Gastrocnemius medialis (tissue), 4 donors: ENCODE results near the gene COQ8B. TPM values are rescaled to one million over a fixed set of nuclear protein-coding genes. Genes with fewer than 3 reads are reported as not detected.
A peak's percentile ranks its signal among the peaks of the same experiment; 100 is the strongest.

ENCODE experiments used
- ATAC-seq, 2 donors: fragments of 150-250 bp; one replicate each; pipeline ENCODE4 v1.9.1; 2016
- DNase-seq, 2 donors: peaks; one replicate each; pipeline ENCODE4 v3.0.0-alpha.2; 2019
- H3K27ac ChIP-seq, 4 donors: fragments of 200-600 bp; sonication (generic); 1 replicate in 1 of 4; 2 replicates in 3 of 4; pipeline ENCODE4 v1.5.1; 2016 to 2018; ENCODE audit warnings: mild to moderate bottlenecking in 2 of 4, moderate library complexity in 1 of 4
- H3K27me3 ChIP-seq, 3 donors: fragments of 200-600 bp; sonication (generic) in 2 of 3; 1 replicate in 1 of 3; 2 replicates in 2 of 3; pipeline versions ENCODE4 v1.5.1 to v1.6.0; 2016 to 2019; ENCODE audit warnings: mild to moderate bottlenecking in 1 of 3, moderate library complexity in 1 of 3
- H3K36me3 ChIP-seq, 2 donors: fragments of 200-600 bp; sonication (generic) in 1 of 2; one replicate each; pipeline ENCODE4 v1.5.1; 2017 to 2018
- H3K4me1 ChIP-seq, 2 donors: fragments of 200-600 bp; sonication (generic) in 1 of 2; one replicate each; pipeline ENCODE4 v1.5.1; 2016 to 2017; ENCODE audit warnings: mild to moderate bottlenecking in 2 of 2
- H3K4me3 ChIP-seq, 4 donors: fragments of 200-600 bp; sonication (generic) in 3 of 4; 1 replicate in 1 of 4; 2 replicates in 3 of 4; pipeline ENCODE4 v1.5.1; 2016 to 2019; ENCODE audit warnings: mild to moderate bottlenecking in 2 of 4
- H3K9me3 ChIP-seq, 3 donors: fragments of 200-600 bp; sonication (generic) in 2 of 3; 1 replicate in 1 of 3; 2 replicates in 2 of 3; pipeline ENCODE4 v1.5.1; 2016 to 2019
- POLR2A ChIP-seq, 2 donors: fragments of 450-650 bp; IDR thresholded peaks; one replicate each; pipeline ENCODE4 v1.6.1; 2017; ENCODE audit warnings: antibody characterized with exemption in 2 of 2, mild to moderate bottlenecking in 2 of 2, moderate library complexity in 2 of 2
- in situ Hi-C, 4 donors: fragments of 200-750 bp; cut with MboI; loops; one replicate each; pipeline versions ENCODE4 v1.15.0 to v1.8.0; 2017; ENCODE audit warnings: low sequenced_read_pairs in 4 of 4
- intact Hi-C: fragments of 100-400 bp; cut with DNase I; formaldehyde crosslinking; loops from one replicate; pipeline ENCODE4 v1.15.1; 2023; ENCODE audit warnings: low total_unique reads
- total RNA-seq, 4 donors: library from RNA; depleted of rRNA; stranded (reverse); fragments of >200 nt; gene quantifications; one replicate each; pipeline versions ENCODE4 v1.1.0 to v1.2.3, GENCODE V29; 2016
- TF ChIP-seq, protein P1 (sequence below), 5 experiments: fragments of 450-650 bp in 3 of 5; fragments of 200-600 bp in 2 of 5; sonication (generic) in 2 of 5; IDR thresholded peaks in 4 of 5; conservative IDR thresholded peaks in 1 of 5; 1 replicate in 4 of 5; 2 replicates in 1 of 5; pipeline ENCODE4 v1.5.1; 2016 to 2019; ENCODE audit warnings: antibody characterized with exemption in 5 of 5, mild to moderate bottlenecking in 3 of 5, moderate library complexity in 3 of 5

The COQ8B gene
- total RNA-seq, 4 donors from 2014 or later: 14.9 to 30.7 (median 20.2) TPM

DNA sequence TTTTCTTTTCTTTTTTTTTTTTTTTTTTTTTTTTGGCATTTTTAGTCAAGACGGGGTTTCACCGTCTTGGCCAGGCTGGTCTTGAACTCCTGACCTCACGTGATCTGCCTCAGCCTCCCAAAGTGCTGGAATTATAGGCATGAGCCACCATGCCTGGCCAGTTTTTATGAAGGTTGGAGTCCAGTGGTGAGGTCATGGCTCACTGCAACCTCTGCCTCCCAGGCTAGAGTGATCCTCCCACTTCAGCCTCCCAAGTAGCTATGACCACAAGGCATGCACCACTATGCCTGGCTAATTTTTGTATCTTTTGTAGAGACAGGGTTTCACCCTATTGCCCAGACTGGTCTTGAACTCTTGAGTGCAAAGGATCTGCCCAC is 38.5 kb upstream of the COQ8B start:
- TF ChIP-seq, protein P1, sequence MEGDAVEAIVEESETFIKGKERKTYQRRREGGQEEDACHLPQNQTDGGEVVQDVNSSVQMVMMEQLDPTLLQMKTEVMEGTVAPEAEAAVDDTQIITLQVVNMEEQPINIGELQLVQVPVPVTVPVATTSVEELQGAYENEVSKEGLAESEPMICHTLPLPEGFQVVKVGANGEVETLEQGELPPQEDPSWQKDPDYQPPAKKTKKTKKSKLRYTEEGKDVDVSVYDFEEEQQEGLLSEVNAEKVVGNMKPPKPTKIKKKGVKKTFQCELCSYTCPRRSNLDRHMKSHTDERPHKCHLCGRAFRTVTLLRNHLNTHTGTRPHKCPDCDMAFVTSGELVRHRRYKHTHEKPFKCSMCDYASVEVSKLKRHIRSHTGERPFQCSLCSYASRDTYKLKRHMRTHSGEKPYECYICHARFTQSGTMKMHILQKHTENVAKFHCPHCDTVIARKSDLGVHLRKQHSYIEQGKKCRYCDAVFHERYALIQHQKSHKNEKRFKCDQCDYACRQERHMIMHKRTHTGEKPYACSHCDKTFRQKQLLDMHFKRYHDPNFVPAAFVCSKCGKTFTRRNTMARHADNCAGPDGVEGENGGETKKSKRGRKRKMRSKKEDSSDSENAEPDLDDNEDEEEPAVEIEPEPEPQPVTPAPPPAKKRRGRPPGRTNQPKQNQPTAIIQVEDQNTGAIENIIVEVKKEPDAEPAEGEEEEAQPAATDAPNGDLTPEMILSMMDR (IDR thresholded peaks at IDR 0.05 in 4 of 5, conservative IDR thresholded peaks at IDR 0.05 in 1 of 5): no peak
- no peak for TF ChIP-seq POLR2A (IDR thresholded peaks at IDR 0.05)
- Histone ChIP-seq H3K27ac (no peak overlapping the region), H3K4me3 (no peak overlapping the region), H3K9me3 (no peaks in the 10 kb centered on the region), H3K27me3 (no peaks in the 10 kb centered on the region), H3K4me1 (peaks cover 16 to 24% of the 10 kb centered on the region in 2 donors), H3K36me3 (peaks cover 0 to 41% of the 10 kb centered on the region in 2 donors)
- intact Hi-C loops (no loop called here), in situ Hi-C loops (loop anchor here in 1 of 4 donors (10.0 kb wide), 1 partner anchor 60 kb away; no protein-coding TSS in a partner anchor)
- DNase-seq (no peak), ATAC-seq (no peak)

DNA sequence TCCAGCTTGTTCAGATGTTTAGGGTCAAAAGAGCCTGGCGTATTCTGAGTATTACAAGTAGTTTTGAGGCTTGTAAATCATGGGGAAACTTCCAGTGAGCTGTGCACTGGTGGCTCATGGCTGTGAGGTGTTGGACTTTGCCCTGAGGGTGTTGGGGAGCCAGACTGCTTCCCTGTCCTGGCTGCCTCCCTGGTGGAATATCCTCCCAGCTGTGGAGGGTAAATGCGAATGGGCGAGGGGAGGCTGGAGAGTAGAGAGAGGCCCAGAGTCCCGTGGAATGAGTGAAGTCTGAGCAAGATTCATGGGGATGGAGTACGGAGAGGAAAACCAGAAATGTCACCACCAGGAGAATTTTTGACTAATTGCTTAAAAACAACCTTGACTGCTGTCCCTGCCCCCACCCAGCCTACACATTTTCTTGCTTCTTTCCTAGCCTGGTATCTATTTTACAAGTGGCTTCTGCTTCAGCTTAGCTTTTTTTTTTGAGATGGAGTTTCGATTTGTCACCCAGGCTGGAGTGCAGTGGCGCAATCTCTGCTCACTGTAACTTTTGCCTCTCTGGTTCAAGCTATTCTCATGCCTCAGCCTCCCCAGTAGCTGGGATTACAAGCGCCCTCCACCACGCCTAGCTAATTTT is 38.0 kb upstream of the COQ8B start:
- intact Hi-C loops (loop anchor here (5.0 kb wide), 1 partner anchor 683 kb away; the partner anchor contains the start of gene DMAC2), in situ Hi-C loops (loop anchor here in 1 of 4 donors (10.0 kb wide), 1 partner anchor 60 kb away; no protein-coding TSS in a partner anchor)
- no peak for ATAC-seq
- H3K36me3 ChIP-seq: peaks cover 0 to 36% of the 10 kb centered on the region in 2 donors
- H3K27ac ChIP-seq: no peak overlapping the region
- no peaks in the 10 kb centered on the region for H3K9me3 ChIP-seq
- no peak for DNase-seq
- no peak for TF ChIP-seq POLR2A (IDR thresholded peaks at IDR 0.05)
- TF ChIP-seq, protein P1 (IDR thresholded peaks at IDR 0.05 in 4 of 5, conservative IDR thresholded peaks at IDR 0.05 in 1 of 5): no peak
- peaks cover 19 to 28% of the 10 kb centered on the region in 2 donors for H3K4me1 ChIP-seq
- no peak overlapping the region for H3K4me3 ChIP-seq
- no peaks in the 10 kb centered on the region for H3K27me3 ChIP-seq

DNA sequence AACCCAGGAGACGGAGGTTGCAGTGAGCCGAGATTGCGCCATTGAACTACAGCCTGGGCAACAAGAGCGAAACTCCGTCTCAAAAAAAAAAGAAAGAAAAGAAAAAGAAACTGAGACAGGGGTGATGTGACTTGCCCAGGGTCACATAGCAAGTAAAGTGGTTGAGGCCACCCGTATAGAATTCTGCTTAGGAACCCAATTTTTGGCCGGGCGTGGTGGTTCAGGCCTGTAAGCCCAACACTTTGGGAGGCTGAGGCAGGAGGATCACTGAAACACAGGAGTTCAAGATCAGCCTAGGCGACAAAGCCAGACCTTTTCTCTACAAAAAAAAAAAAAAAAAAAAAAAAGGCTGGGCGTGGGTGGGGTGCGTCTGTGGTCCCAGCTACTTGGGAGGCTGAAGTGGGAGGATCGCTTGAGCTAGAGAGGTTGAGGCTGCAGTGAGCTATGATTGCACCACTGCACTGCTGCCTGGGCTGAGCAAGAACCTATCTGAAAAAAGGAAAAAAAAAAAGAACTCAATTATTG is 35.6 kb upstream of the COQ8B start:
- DNase-seq: no peak
- intact Hi-C loops: loop anchor here (5.0 kb wide), 1 partner anchor 685 kb away; the partner anchor contains the start of gene DMAC2
- peak overlapping the region; percentile 90 to 98 (median 92) for H3K27ac ChIP-seq

DNA sequence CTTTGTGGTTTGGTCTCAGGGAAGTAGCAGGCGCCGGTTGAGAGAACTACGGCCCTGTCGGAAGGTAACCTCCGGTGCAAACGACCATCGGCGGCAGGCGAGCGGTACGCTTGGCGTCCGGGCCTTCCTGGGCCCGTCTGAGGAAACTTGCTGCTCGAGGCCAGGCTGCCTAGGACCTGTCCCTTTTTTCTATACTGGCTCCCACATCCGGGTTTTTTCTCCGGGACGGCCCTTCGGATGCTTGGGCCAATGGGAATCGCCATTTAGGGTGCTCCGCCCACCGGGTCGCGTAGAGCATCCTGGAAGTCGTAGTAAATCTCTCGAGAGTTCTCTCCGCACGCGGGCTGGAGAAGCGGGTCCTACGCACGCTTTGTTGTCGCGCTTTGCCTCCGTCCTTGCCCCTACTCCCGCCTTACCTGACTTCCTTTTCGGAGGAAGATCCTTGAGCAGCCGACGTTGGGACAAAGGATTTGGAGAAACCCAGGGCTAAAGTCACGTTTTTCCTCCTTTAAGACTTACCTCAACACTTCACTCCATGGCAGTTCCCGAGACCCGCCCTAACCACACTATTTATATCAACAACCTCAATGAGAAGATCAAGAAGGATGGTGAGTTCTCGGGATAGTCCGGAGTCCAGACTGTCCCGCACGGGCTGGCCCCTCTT is 34.3 kb upstream of the COQ8B start, which contains the start of gene SNRPA:
TSS of gene SNRPA (plus strand) at position 330 of the 664 bp plus-strand sequence. CDS start at position 536, 206 bp downstream.
- intact Hi-C loops (loop anchor here (1.0 to 5.0 kb wide), 6 partner anchors 27 to 686 kb away; partner anchors contain the start of genes DMAC2, NUMBL and RAB4B), in situ Hi-C loops (loop anchor here in 1 of 4 donors (10.0 kb wide), 1 partner anchor 64 kb away; no protein-coding TSS in a partner anchor)
- Histone ChIP-seq H3K4me1 (peaks cover 31 to 42% of the 10 kb centered on the region in 2 donors), H3K36me3 (peaks cover 0 to 2% of the 10 kb centered on the region in 2 donors), H3K4me3 (peak within 1 kb of the TSS; percentile 73 to 93 (median 84)), H3K9me3 (no peaks in the 10 kb centered on the region), H3K27ac (peak within 1 kb of the TSS; percentile 92 to 98 (median 94)), H3K27me3 (no peaks in the 10 kb centered on the region)
- ATAC-seq (peak; percentile 84 to 85), DNase-seq (peak; percentile 97 to 98)
- TF ChIP-seq, protein P1 (IDR thresholded peaks at IDR 0.05 in 4 of 5, conservative IDR thresholded peaks at IDR 0.05 in 1 of 5): no peak
- TF ChIP-seq POLR2A (IDR thresholded peaks at IDR 0.05): peak; percentile 91

More for the DNA sequence above, 35.6 kb upstream of the COQ8B start:
- in situ Hi-C loops: loop anchor here in 1 of 4 donors (10.0 kb wide), 1 partner anchor 62 kb away; no protein-coding TSS in a partner anchor
- no peaks in the 10 kb centered on the region for H3K27me3 ChIP-seq
- H3K4me1 ChIP-seq: peaks cover 31 to 42% of the 10 kb centered on the region in 2 donors
- H3K9me3 ChIP-seq: no peaks in the 10 kb centered on the region
- peaks cover 0 to 13% of the 10 kb centered on the region in 2 donors for H3K36me3 ChIP-seq
- H3K4me3 ChIP-seq: peak overlapping the region; percentile 73 to 93 (median 84)
- no peak for ATAC-seq
- TF ChIP-seq, protein P1 (IDR thresholded peaks at IDR 0.05 in 4 of 5, conservative IDR thresholded peaks at IDR 0.05 in 1 of 5): no peak
- no peak for TF ChIP-seq POLR2A (IDR thresholded peaks at IDR 0.05)
